HepG2 (cell line): Measurements from ENCODE around the gene PTS.
A peak's percentile ranks its signal among the peaks of the same experiment; 100 is the strongest.

Experiments
- CTCF ChIP-seq: sonication (generic); formaldehyde crosslinking; IDR thresholded peaks from 2 replicates; pipeline ENCODE4 v1.5.0; 2020; ENCODE audit warnings: mild to moderate bottlenecking, missing genetic modification reagents, moderate library complexity
- ERF ChIP-seq: IDR thresholded peaks from 2 replicates; pipeline ENCODE4 v1.6.1; 2018; ENCODE audit warnings: missing biosample characterization, missing genetic modification reagents
- EZH2 ChIP-seq: conservative IDR thresholded peaks from 2 replicates; pipeline ENCODE4 v1.6.1; 2012; ENCODE audit warnings: mild to moderate bottlenecking, low read depth, low read length, moderate library complexity
- KDM5B ChIP-seq: sonication (generic); formaldehyde crosslinking; IDR thresholded peaks from 2 replicates; pipeline ENCODE4 v1.4.0; 2020; ENCODE audit warnings: missing genetic modification reagents, mild to moderate bottlenecking, borderline replicate concordance
- PCBP1 ChIP-seq: fragments of 200-400 bp; formaldehyde crosslinking; IDR thresholded peaks from 2 replicates; pipeline ENCODE4 v1.6.1; 2017; ENCODE audit warnings: mild to moderate bottlenecking, low read depth, low read length, borderline replicate concordance
- PLRG1 ChIP-seq: fragments of 450-650 bp; conservative IDR thresholded peaks from 2 replicates; pipeline ENCODE4 v1.6.1; 2016
- POLR2A ChIP-seq, 2 experiments: IDR thresholded peaks; 2 replicates each; pipeline ENCODE4 v1.6.1; 2011; ENCODE audit warnings: low read depth in 2 of 2, low read length in 2 of 2, mild to moderate bottlenecking in 1 of 2, moderate library complexity in 1 of 2; ENCODE audit not compliant: insufficient read depth in 1 of 2
- ZBTB2 ChIP-seq: sonication (generic); formaldehyde crosslinking; IDR thresholded peaks from 2 replicates; pipeline ENCODE4 v1.8.0; 2022; ENCODE audit warnings: low read depth, missing genetic modification reagents
- ZNF512 ChIP-seq: sonication (generic); formaldehyde crosslinking; IDR thresholded peaks from 2 replicates; pipeline ENCODE4 v1.4.0; 2020; ENCODE audit warnings: mild to moderate bottlenecking, missing genetic modification reagents
- ZNF574 ChIP-seq: sonication (generic); formaldehyde crosslinking; IDR thresholded peaks from 2 replicates; pipeline ENCODE4 v1.4.0; 2020; ENCODE audit warnings: missing genetic modification reagents
- ZNF878 ChIP-seq: sonication (generic); formaldehyde crosslinking; IDR thresholded peaks from 2 replicates; pipeline ENCODE4 v1.8.1; 2023; ENCODE audit warnings: mild to moderate bottlenecking, missing genetic modification reagents, moderate library complexity

GRCh38 chr11:112280268-112281126 lies 54.3 kb downstream of the PTS start:
- TF ChIP-seq ZNF512 (CRISPR knock-in tag), result no peak
- peak; percentile 82 for TF ChIP-seq CTCF (CRISPR knock-in tag)
- TF ChIP-seq ZNF878 (CRISPR knock-in tag), result no peak
- no peak for TF ChIP-seq ZBTB2
- no peak for TF ChIP-seq EZH2
- no peak for TF ChIP-seq ERF (CRISPR knock-in tag)
- TF ChIP-seq ZNF574 (CRISPR knock-in tag), result no peak
- no peak for TF ChIP-seq KDM5B (CRISPR knock-in tag)
- no peak for TF ChIP-seq POLR2A (IDR thresholded peaks at IDR 0.05; ENCODE audit: insufficient read depth in 1 of 2, low read depth in 2 of 2, low read length in 2 of 2)
- no peak for TF ChIP-seq PLRG1
- no peak for TF ChIP-seq PCBP1
